Naive thymus-derived CD4-positive, alpha-beta T cell (primary cell): ENCODE results near the gene FBXL15. TPM values are rescaled to one million over a fixed set of nuclear protein-coding genes. Genes with fewer than 3 reads are reported as not detected.
A peak's percentile ranks its signal among the peaks of the same experiment; 100 is the strongest.

ENCODE experiments used
- ATAC-seq: fragments of 150-1000 bp; cut with Tn5 transposase; 2 replicates; pipeline ENCODE4 v1.10.0; 2021; ENCODE audit warnings: mild to moderate bottlenecking, moderate library complexity
- CTCF ChIA-PET: fragments of 350-600 bp; sonication (Branson Sonifier 250); formaldehyde crosslinking; loops from one replicate; lab custom pipeline; 2021; ENCODE audit warnings: antibody characterized with exemption; lab: Charles Lee
- POLR2A ChIA-PET: fragments of 350-600 bp; sonication (Branson Sonifier 250); formaldehyde crosslinking; loops from one replicate; lab custom pipeline; 2021; ENCODE audit warnings: antibody characterized with exemption, inconsistent platforms; lab: Charles Lee
- DNase-seq, 9 donors: peaks; one replicate each; pipeline versions ENCODE4 v3.0.0 to v3.0.0-alpha.2; 2020 to 2022; ENCODE audit warnings: mixed read lengths in 1 of 9
- H3K27ac ChIP-seq: one replicate; pipeline ENCODE4 v1.7.0; 2013; ENCODE audit warnings: mild to moderate bottlenecking, low read depth, low read length, moderate library complexity
- H3K27me3 ChIP-seq, 2 donors: one replicate each; pipeline ENCODE4 v1.7.0; 2013; ENCODE audit warnings: low read length in 2 of 2, mild to moderate bottlenecking in 2 of 2, moderate library complexity in 2 of 2; ENCODE audit not compliant: control insufficient read depth in 2 of 2, insufficient read depth in 2 of 2
- H3K36me3 ChIP-seq, 3 experiments: 1 replicate in 2 of 3; 2 replicates in 1 of 3; pipeline ENCODE4 v1.7.0; 2013; ENCODE audit warnings: low read length in 3 of 3, mild to moderate bottlenecking in 3 of 3, moderate library complexity in 1 of 3; ENCODE audit not compliant: insufficient read depth in 3 of 3, control insufficient read depth in 2 of 3
- H3K4me1 ChIP-seq, 2 donors: one replicate each; pipeline ENCODE4 v1.7.0; 2013; ENCODE audit warnings: low read length in 2 of 2, mild to moderate bottlenecking in 2 of 2, moderate library complexity in 1 of 2; ENCODE audit not compliant: control insufficient read depth in 2 of 2, insufficient read depth in 2 of 2
- H3K4me3 ChIP-seq: 2 replicates; pipeline ENCODE4 v1.7.0; 2013; ENCODE audit warnings: mild to moderate bottlenecking, low read length
- H3K9me3 ChIP-seq, 3 experiments: 1 replicate in 2 of 3; 2 replicates in 1 of 3; pipeline ENCODE4 v1.7.0; 2013; ENCODE audit warnings: low read length in 3 of 3; ENCODE audit not compliant: control insufficient read depth in 2 of 3
- H3K27ac Mint-ChIP-seq, 9 donors: one replicate each; pipeline ENCODE4 v1.8.0; 2020 to 2022; ENCODE audit warnings: mixed read lengths in 9 of 9, mild to moderate bottlenecking in 8 of 9, moderate library complexity in 5 of 9, inconsistent platforms in 2 of 9
- H3K27me3 Mint-ChIP-seq, 5 donors: one replicate each; pipeline ENCODE4 v1.8.0; 2021 to 2022; ENCODE audit warnings: mixed read lengths in 5 of 5, mild to moderate bottlenecking in 1 of 5
- H3K36me3 Mint-ChIP-seq, 5 donors: one replicate each; pipeline ENCODE4 v1.8.0; 2020 to 2022; ENCODE audit warnings: mixed read lengths in 5 of 5, mild to moderate bottlenecking in 3 of 5, inconsistent platforms in 1 of 5
- H3K4me1 Mint-ChIP-seq, 7 donors: one replicate each; pipeline ENCODE4 v1.8.0; 2020 to 2022; ENCODE audit warnings: mixed read lengths in 7 of 7, mild to moderate bottlenecking in 3 of 7, inconsistent platforms in 1 of 7
- H3K4me3 Mint-ChIP-seq, 10 donors: one replicate each; pipeline ENCODE4 v1.8.0; 2020 to 2022; ENCODE audit warnings: mild to moderate bottlenecking in 10 of 10, mixed read lengths in 10 of 10, moderate library complexity in 6 of 10, inconsistent platforms in 2 of 10
- H3K9me3 Mint-ChIP-seq, 11 donors: one replicate each; pipeline ENCODE4 v1.8.0; 2020 to 2022; ENCODE audit warnings: mixed read lengths in 11 of 11, mild to moderate bottlenecking in 4 of 11, inconsistent platforms in 1 of 11, moderate library complexity in 1 of 11
- intact Hi-C, 2 donors: fragments of 100-400 bp; cut with micrococcal nuclease; formaldehyde crosslinking; loops; one replicate each; pipeline ENCODE4 v1.15.1; 2023
- polyA plus RNA-seq, 2 donors: library from polyadenylated mRNA; unstranded; fragments of 300-500 nt; fragmentation: Illumina TruSeq; gene quantifications; one replicate each; pipeline ENCODE4 v1.2.3, GENCODE V29; 2021
- total RNA-seq, 6 experiments: library from RNA in 5 of 6; stranded (reverse) in 5 of 6; gene quantifications; 1 replicate in 5 of 6; 2 replicates in 1 of 6; pipeline ENCODE4 v1.2.3 and lab custom pipeline; 2021 to 2026

The FBXL15 gene
- total and polyA plus RNA-seq, 7 experiments from 2014 or later = 10.8 to 40.4 (median 17.2) TPM

DNA sequence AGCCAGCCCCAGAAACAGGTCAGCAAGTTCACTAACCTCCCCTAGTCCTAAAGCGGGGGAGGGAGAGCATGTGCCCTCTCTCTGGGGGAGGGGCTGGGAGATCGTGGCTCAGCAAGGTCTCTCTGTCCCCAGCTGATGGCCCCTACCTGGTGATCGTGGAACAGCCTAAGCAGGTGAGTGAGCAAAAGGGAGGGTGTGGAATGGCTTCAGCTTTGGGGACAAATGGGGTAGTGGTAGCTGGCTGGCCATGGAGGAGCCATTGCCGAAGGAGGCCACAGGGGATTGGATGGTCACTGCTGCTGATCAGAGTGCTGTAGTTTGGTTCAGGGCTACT is 24.4 kb upstream of the FBXL15 start:
- POLR2A ChIA-PET = interaction anchor here (0.6 to 9.0 kb wide), 11 partner anchors 8 to 279 kb away, joined by 3 to 90 read pairs (median 3); partner anchors contain the start of genes C10orf95, CUEDC2, FBXL15 and TRIM8
- intact Hi-C loops = loop anchor here (10.0 kb wide), 3 partner anchors 319 to 1729 kb away; partner anchors contain the start of genes ARL3 (in 1 of the 2), SFR1 (in 1 of the 2), SFXN2 (in 1 of the 2) and TAF5 (in 1 of the 2)
- no peak for ATAC-seq
- Mint-ChIP-seq H3K4me3 (peak overlapping the region; percentile 91 to 99 (median 96)), H3K4me1 (peaks cover 20 to 52% (median 46%) of the 10 kb centered on the region in 7 donors), H3K27me3 (no peaks in the 10 kb centered on the region), H3K36me3 (peaks cover 0 to 41% (median 4%) of the 10 kb centered on the region in 5 donors), H3K9me3 (no peaks in the 10 kb centered on the region), H3K27ac (peak overlapping the region; percentile 94 to 100 (median 100))
- CTCF ChIA-PET = interaction anchor here (1.4 to 6.0 kb wide), 3 partner anchors 26 to 83 kb away, joined by 4 to 40 read pairs (median 4); partner anchors contain the start of gene FBXL15
- Histone ChIP-seq H3K36me3 (peaks cover 0 to 39% (median 9%) of the 10 kb centered on the region in 3 experiments), H3K9me3 (no peaks in the 10 kb centered on the region), H3K4me3 (peak overlapping the region; percentile 78), H3K27ac (peak overlapping the region; percentile 100), H3K27me3 (no peaks in the 10 kb centered on the region), H3K4me1 (peaks cover 25 to 31% of the 10 kb centered on the region in 2 donors)
- DNase-seq = peak in 1 of 9 donors; percentile 38

GRCh38 chr10:102396730-102397151 is 23.9 kb upstream of the FBXL15 start:
- no peak for ATAC-seq
- Histone ChIP-seq H3K9me3 (no peaks in the 10 kb centered on the region), H3K4me3 (peak overlapping the region; percentile 78), H3K27me3 (no peaks in the 10 kb centered on the region), H3K27ac (peak overlapping the region; percentile 100), H3K36me3 (peaks cover 0 to 43% (median 9%) of the 10 kb centered on the region in 3 experiments), H3K4me1 (peaks cover 25 to 31% of the 10 kb centered on the region in 2 donors)
- Mint-ChIP-seq H3K36me3 (peaks cover 0 to 42% (median 4%) of the 10 kb centered on the region in 5 donors), H3K27me3 (no peaks in the 10 kb centered on the region), H3K9me3 (no peaks in the 10 kb centered on the region), H3K4me1 (peaks cover 20 to 52% (median 46%) of the 10 kb centered on the region in 7 donors), H3K27ac (peak overlapping the region; percentile 94 to 100 (median 100)), H3K4me3 (peak overlapping the region; percentile 91 to 99 (median 96))
- CTCF ChIA-PET = interaction anchor here (0.7 to 6.0 kb wide), 6 partner anchors 10 to 167 kb away, joined by 3 to 40 read pairs (median 4); partner anchors contain the start of gene FBXL15
- POLR2A ChIA-PET = interaction anchor here (0.6 to 9.0 kb wide), 12 partner anchors 8 to 278 kb away, joined by 3 to 90 read pairs (median 4); partner anchors contain the start of genes C10orf95, CUEDC2 and FBXL15
- intact Hi-C loops = loop anchor here (10.0 kb wide), 3 partner anchors 318 to 1728 kb away; partner anchors contain the start of genes ARL3 (in 1 of the 2), SFR1 (in 1 of the 2), SFXN2 (in 1 of the 2) and TAF5 (in 1 of the 2)
- no peak for DNase-seq

GRCh38 chr10:102397222-102398171 is 23.1 kb upstream of the FBXL15 start:
- H3K4me1 Mint-ChIP-seq = peaks cover 20 to 52% (median 46%) of the 10 kb centered on the region in 7 donors
- no peaks in the 10 kb centered on the region for H3K9me3 Mint-ChIP-seq
- no peak for DNase-seq
- intact Hi-C loops = loop anchor here (10.0 kb wide), 3 partner anchors 317 to 1727 kb away; partner anchors contain the start of genes ARL3 (in 1 of the 2), SFR1 (in 1 of the 2), SFXN2 (in 1 of the 2) and TAF5 (in 1 of the 2)
- Histone ChIP-seq H3K4me1 (peaks cover 25 to 31% of the 10 kb centered on the region in 2 donors), H3K27me3 (no peaks in the 10 kb centered on the region), H3K27ac (peak overlapping the region; percentile 100), H3K9me3 (no peaks in the 10 kb centered on the region), H3K4me3 (no peak overlapping the region), H3K36me3 (peaks cover 0 to 51% (median 9%) of the 10 kb centered on the region in 3 experiments)
- H3K27ac Mint-ChIP-seq = peak overlapping the region; percentile 94 to 100 (median 100)
- ChIA-PET POLR2A (interaction anchor here (0.6 to 9.0 kb wide), 12 partner anchors 10 to 277 kb away, joined by 3 to 90 read pairs (median 4); partner anchors contain the start of genes C10orf95, CUEDC2 and FBXL15), CTCF (interaction anchor here (0.7 to 6.0 kb wide), 12 partner anchors 9 to 260 kb away, joined by 3 to 40 read pairs (median 4); partner anchors contain the start of gene FBXL15)
- ATAC-seq = no peak
- peaks cover 0 to 42% (median 4%) of the 10 kb centered on the region in 5 donors for H3K36me3 Mint-ChIP-seq
- no peaks in the 10 kb centered on the region for H3K27me3 Mint-ChIP-seq
- H3K4me3 Mint-ChIP-seq = peak overlapping the region; percentile 91 to 99 (median 96)

GRCh38 chr10:102398172-102399020 is 22.2 kb upstream of the FBXL15 start:
- Mint-ChIP-seq H3K9me3 (no peaks in the 10 kb centered on the region), H3K27me3 (no peaks in the 10 kb centered on the region), H3K4me3 (peak overlapping the region; percentile 62 to 99 (median 73)), H3K36me3 (peaks cover 0 to 42% (median 4%) of the 10 kb centered on the region in 5 donors), H3K4me1 (peaks cover 20 to 46% (median 39%) of the 10 kb centered on the region in 7 donors), H3K27ac (peak overlapping the region; percentile 70 to 100 (median 88))
- ATAC-seq = no peak
- intact Hi-C loops = loop anchor here (1.0 to 10.0 kb wide), 9 partner anchors 11 to 1726 kb away; partner anchors contain the start of genes ACTR1A (in 1 of the 2), ARL3 (in 1 of the 2), SFR1 (in 1 of the 2) and SFXN2 (in 1 of the 2)
- H3K4me1 ChIP-seq = peaks cover 25 to 30% of the 10 kb centered on the region in 2 donors
- POLR2A ChIA-PET = interaction anchor here (0.6 to 9.0 kb wide), 10 partner anchors 9 to 276 kb away, joined by 3 to 90 read pairs (median 6); partner anchors contain the start of genes ACTR1A, C10orf95, CUEDC2 and FBXL15
- peaks cover 0 to 52% (median 9%) of the 10 kb centered on the region in 3 experiments for H3K36me3 ChIP-seq
- CTCF ChIA-PET = interaction anchor here (0.7 to 6.0 kb wide), 20 partner anchors 8 to 1269 kb away, joined by 3 to 40 read pairs (median 4); partner anchors contain the start of gene FBXL15
- no peaks in the 10 kb centered on the region for H3K9me3 ChIP-seq
- DNase-seq = peak in 1 of 9 donors; percentile 25
- H3K27ac ChIP-seq = peak overlapping the region; percentile 93
- H3K27me3 ChIP-seq = no peaks in the 10 kb centered on the region
- H3K4me3 ChIP-seq = no peak overlapping the region
